NCI-H460 (cell line): ENCODE data around the gene FLNB. TPM values are rescaled to one million over a fixed set of nuclear protein-coding genes. Genes with fewer than 3 reads are reported as not detected.

Source experiments
- DNase-seq: peaks from one replicate; pipeline ENCODE4 v3.0.0-alpha.2; 2016; ENCODE audit warnings: low read depth; ENCODE audit errors: extremely low read depth
- total RNA-seq: library from RNA; depleted of rRNA; stranded (reverse); fragments of >200 nt; shearing (Covaris generic); gene quantifications from 2 replicates; pipeline ENCODE4 v1.2.3, GENCODE V29; 2014

FLNB gene
- total RNA-seq, 1 experiment from 2014 or later = 497 TPM

DNA sequence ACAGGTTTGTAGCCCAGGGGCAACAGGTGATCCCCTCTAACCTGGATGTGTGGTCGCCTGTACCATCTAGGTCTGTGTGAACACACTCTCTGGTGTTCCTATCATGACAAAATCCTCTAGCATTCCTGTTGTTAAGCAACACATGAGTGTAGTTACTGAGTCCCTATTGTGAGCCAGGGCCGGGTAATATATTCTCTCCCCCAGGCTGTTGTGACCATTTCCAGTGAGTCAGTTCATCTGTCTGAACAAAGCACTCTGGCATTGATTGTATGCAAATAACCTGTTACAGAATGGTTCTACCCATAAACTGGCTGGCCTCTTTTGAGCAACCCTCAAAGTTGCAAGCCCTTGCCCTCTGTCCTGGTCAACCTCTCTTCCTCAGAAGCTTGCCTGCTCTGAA is 2.6 kb upstream of the FLNB start:
- DNase-seq = no peak

DNA sequence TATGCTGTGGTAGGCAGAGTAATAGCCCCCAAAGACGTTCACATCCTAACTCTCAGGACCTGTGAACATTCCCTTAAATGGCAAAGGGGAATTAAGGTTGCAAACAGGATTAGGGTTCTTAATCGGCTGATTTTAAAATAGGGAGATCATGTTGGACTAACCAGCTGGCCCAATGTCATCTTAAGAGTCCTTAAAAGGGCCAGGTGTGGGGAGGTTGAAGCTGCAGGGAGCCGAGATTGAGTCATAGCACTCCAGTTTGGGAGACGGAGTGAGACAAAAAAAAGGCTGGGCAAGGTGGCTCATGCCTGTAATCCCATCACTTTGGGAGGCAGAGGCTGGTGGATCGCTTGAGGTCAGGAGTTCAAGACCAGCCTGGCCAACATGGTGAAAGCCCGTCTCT is 1.6 kb upstream of the FLNB start:
- no peak for DNase-seq

DNA sequence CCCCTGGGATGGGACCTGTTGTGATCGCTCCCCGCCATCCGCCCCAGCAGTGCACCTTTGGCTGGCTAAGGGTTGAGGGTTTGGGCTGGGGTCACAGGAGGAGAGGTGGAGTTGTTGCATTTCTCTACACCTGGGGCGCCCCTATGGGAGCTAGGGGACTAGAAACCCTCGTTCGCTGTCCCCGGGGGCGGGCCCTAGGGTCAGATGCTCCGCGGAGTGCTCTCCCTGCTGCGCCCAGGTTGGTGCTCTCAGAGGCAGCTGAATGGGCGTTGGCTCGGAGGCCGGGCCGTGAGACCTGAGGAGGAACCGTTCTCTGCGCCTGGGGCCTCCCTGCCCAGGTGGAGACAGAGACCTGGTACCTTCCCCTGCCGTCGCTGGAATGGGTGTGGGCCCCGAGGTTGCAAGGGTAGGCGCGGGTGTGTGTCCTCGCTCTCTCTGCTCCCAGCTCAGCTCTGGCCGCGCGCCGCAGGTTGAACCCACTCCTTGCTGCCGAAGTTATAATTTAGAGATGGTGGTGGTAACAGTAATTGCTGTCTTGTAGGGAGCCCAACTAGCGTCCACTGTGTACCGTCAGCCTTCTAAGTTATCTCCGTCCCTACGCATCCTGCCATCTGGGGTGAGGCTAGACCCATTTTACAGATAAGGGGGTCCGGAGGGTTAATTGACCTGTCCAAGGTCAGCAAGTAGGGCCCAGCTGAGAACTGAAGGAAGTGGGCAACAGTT is 965 bp downstream of the FLNB start:
- no peak for DNase-seq

DNA sequence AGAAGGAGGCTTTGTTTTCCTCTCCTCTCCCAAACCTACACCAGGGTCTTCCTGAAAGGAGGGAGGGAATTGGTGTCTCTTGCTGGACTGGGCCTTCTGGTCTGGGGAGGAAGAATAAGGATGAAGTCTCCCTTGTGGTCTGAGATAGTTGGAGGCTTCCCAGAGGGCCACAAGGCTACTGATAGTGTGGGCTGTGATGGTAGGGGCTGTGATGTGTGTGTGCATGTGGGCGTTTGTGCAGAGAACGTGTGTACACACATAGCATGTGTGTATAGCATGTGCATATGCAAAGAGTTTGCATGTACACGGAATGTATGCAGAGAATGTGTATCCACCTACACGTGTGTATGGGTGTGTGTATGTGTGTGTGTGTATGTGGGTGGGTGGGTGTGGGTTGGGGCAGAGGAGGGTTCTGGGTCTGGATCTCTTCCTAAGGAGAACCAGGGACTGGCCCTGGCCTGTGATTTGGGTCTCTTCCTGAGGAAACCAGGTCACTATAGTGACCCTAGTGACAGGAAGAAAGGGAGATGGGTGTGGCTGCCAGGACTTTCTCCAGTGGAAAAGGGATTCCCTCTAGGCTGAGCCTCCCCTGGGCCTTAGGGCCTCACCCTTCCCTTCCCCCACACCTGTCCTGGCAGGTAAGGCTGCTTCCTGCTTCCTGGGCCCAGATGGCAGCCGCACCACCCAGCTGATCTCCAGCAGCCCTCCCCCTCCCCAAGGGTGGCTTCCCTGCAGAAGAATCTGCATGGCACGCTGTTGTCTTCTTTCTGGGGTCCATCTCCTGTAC is 1.7 kb downstream of the FLNB start:
- no peak for DNase-seq

DNA sequence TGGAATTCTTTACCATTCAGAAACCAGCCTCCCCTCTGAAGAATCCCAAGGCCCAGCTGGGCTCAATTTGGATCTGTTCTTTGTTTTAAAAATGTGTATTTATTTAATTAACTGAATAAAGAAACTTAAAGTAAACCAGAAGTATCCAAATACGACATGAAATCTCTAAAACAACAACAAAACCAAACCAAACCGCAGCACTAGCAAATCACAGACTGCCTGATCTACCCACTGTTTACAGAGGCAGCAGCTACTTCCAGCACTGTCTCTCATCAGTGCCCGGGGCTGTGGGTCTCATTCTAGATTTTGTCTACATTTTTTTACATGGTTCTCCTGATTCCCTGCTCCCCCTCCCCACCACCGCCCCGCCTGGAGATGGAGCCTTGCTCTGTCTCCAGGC is 2.3 kb downstream of the FLNB start:
- DNase-seq = no peak

DNA sequence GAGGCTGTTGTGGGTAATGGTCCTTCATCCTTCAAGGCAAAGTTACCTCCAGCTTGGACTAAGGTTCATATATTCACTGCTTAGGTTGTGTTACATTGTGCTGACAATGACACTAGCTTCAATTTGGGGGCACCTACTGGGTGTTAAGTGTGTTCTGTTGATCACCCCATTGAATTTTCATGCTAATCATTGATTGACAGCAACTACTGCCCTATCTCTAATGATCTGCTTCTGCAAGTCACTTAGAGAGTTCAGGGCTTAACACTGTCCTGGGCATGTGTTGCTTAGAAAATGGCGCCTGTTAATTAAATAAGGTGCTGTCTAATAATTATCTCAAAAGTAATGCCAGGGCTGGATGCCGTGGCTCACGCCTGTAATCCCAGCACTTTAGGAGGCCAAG is 3.4 kb downstream of the FLNB start:
- DNase-seq = no peak

DNA sequence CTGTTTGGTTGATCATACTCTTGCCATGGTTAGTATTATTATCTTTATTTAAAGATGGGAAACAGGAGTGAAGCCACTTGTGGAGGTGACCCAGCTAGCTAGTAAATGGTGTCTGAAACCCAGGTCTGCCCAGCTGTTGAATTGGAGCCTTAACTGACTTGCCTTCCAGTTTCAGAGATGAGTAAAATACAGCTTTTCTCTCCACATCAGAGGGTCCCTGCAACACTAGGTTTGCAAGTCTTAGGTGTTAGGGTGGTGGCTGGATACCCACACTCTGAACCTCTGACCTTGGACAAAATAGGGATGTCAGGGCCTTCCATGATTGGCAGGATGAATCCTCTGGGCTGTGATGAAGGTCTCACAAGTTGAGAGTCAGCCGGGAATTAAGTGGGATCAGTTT is 4.1 kb downstream of the FLNB start:
- no peak for DNase-seq

DNA sequence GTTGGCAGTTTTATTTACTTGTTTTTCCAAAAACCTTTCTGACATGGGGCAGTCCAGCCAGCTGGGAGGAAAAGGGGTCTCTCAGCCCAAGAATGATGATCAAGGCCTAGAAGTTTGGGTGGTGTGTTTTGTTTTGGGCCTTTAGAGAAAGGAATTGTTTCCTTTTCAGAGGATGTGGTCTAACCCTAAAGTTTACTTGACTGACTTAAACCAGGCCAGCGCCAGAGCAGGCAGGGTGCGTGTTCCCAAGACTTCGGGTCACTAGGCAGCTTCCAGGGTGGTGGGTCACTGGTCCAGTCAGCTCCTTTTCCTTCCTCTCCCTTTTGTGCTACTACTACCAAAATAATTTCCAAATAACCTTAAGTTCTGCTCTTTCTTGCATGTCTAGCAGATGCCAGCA is 4.9 kb downstream of the FLNB start:
- DNase-seq = no peak

DNA sequence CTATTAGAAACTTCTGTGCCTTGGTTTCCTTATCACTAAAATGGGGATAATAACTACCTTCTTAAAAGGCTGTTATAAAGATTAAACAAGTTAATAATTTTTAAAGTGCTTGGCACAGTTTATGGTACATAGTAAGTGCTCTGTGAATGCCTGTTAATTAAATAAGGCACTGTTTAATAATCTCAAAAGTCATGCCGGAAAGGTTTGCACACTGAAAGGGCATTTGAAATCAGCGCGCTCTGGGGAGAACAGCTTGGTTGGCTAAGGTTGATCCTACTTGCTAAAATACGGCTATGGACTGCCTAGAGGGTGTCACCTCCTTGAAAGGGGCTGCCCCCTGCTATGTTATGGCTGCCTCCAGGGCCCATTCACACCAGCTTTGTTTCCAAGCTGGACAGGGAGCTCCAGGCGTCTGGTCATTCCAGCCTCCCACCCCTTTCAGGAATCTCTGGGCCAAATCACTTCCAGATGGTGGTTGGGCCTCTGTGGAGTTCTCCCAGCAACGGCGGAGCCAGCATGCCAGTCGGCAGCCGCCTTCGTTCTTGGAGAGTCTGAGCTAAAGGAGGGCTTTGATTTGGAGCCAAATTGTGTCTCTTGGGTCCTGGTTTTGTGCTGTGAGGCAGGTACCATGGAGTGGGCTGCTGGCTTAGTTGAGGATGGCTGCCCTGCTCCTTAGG is 5.9 kb downstream of the FLNB start:
- DNase-seq = no peak

DNA sequence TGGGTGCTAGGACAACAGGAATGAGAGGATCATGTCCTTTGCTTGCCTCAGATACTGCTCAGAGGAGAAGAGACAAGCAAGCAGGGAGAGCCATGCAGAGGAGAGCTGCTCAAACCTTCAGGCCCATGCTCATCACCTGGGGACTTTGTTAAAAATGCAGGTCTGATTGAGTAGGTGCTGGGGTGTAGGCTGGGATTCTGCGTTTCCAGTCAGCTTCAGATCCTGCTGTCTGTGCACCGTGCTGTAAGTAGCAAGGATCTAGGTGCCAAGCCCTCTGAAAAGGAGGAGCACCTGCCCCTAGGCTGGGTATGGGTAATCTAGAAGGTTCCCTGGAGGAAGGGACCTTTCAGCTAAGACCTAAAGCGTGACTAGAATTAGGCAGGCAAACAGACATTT is 7.3 kb downstream of the FLNB start:
- DNase-seq = no peak

DNA sequence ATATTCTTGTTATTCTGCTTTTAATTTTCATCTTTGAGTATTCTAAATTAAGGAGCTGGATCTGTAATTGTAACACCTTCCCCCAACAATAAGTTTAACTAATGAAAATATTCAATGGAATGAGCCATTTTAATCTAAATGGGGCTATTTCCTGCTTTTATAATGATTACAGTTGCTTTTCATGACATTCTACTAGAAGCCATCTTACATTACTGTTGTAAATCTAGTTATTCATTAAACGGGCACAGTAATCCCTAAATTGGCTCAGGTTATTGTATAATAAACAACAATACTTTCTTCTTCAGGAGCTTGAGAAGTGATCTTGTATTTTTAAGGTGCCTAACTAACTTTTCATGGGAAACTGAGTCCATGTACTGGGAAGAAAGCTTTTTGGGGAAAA is 8.5 kb downstream of the FLNB start:
- no peak for DNase-seq

DNA sequence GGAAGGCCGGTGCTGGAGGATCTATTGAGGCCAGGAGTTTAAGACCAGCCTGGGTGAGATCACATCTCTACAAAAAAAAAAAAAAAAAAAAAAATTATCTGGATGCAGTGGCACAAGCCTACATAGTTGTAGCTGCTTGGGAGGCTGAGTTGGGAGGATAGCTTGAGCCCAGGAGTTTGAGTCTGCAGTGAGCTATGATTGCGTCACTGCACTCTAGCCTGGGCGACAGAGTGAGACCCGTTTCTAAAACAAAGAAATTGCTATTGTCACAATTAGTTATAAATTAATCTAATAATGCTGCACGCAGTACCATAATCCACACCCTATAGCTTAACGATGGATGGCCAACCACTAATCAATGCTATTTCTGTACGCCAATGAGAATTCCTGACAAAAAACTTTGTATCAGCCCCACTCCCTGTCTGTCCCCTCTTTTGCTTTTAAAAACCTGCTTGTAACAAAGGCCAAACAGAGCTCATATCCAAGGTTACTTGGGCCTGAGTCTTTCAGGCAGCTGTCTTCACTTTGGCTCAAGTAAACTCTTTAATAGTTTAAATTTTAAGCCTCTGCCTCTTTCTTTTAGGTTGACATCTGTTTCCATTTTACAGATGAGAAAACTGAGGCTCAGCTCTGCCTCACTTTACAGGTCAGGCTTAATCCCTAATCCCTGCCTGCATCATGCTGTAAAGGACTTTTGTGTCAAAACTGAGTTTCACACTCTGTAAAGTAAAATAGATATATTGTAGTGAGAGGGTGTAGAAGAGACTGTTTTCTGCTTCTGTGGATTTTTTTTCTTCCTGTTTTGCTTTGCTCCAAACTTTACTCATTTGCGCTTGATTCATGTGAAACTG is 10.9 kb downstream of the FLNB start:
- DNase-seq = no peak

DNA sequence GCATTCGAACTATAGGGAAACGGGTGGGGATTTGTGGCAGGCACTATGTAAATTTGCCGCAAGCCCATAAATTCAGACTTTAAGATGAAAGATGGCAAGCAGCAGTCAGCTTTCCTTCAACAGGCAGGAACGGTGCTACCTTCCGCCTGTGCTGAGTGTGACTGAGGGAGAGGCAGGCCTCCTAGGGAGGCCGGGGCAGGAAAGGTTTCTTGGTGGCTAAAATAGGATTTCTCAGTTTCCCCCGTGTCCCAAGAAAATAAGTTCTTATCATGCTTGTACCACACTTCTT is 12.5 kb downstream of the FLNB start:
- DNase-seq = no peak

DNA sequence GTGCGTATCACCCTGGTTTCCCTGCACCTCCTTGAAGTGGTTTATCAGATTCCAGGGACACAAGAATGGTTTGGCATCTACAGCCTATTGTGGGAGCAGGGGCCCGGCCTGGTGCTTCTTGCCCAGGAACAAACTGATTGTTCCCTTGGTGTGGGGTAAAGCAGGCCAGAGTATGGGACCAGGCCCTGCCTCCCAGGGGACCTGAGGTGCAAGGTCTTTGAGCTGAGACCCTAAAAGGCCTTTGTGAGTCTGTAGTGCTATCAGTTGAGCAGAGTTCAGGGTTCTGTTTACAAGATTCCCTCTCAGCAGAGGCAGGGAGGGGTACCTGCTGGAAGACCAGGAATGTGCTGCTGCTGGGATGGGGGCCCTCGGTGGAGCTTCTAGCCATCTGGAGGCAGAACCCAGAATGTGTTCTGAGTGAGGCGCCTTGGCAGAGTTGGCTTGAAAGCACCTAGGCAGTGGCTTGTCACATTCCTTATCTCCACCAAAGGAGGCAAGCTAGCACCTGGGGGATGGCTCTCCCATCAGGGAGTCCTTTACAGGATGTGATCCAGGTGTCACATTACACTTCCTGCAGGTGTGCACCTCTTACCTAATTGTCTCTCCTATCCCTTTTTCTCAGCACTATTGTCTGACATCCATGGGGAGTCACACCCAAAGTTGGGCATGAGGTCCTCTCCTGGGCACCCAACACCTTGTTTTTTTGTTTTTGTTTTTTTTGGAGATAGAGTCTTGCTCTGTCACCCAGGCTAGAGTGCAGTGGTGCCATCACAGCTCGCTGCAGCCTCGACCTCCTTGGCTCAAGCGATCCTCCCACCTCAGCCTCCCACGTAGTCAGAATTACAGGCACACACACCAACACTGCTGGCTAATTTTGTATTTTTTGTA is 13.1 kb downstream of the FLNB start:
- no peak for DNase-seq

DNA sequence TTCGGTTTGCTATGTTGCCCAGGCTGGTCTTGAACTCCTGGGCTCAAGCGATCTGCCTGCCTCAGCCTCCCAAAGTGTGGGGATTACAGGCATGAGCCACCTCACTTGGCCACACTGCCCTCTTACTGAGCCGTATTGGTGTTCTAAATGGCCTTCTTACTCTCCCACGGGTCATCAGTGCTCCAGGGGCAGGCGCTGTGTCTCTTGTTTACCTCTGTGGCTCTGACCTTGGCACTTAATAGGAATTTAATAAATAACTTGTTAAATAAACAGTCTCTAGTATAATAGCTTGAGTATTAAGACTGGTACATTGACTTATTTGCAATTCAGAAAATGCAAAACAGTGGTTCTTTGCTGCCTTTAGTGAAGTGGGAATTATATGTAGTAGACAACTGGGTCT is 13.7 kb downstream of the FLNB start:
- DNase-seq = no peak

DNA sequence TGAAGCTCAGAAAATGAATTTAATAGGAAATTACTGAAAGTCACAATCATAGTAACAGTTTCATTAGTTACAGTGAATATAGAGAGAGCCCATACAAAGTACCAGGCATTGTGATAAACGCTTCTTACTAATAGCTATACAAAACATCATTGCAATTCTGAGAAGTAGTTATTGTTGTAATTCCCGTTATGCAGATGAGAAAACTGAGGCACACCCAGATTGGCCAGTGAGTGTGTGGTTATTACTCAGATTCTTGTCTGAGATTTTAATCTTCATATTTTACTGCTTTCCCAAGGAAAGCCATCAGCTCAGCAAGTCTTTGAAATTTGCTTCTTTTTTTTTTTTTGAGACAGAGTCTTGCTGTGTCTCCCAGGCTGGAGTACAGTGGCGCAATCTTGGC is 14.3 kb downstream of the FLNB start:
- DNase-seq = no peak

DNA sequence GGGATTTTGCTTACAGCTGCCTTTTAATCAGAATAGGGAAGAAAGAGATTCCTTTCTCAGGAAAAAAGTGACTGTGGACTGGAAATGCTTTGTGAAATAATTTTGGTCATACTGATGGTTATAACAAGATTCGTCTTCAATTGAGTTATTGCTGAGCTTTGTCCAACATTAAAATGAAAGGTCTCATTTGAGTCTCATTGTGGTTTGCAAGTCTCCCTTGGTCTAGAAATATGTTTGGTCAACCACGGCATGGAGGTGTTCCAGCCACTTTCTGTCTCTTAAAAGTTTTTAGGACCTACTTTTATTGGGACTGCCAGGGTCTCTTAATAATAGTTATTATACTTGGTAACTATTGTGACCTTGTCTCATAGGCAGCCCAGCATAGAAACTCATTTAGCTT is 15.3 kb downstream of the FLNB start:
- DNase-seq = no peak

DNA sequence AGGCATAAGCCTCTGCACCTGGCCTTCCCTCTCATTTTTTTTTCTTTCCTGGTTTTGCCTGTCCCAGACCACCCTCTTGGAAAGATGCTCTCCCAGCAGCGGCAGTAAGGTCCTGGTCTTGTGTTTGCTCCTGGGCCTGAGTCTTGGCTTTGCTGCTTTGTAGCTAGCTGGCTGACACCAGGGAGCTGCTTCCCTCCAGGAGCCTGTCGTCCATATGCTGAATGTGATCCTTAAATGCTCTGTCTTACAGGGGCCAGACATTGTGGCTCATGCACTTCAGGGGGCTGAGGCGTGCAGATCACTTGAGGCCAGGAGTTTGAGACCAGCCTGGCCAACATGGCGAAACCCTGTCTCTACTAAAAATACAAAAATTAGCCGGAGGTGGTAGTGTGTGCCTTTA is 17.2 kb downstream of the FLNB start:
- DNase-seq = no peak

DNA sequence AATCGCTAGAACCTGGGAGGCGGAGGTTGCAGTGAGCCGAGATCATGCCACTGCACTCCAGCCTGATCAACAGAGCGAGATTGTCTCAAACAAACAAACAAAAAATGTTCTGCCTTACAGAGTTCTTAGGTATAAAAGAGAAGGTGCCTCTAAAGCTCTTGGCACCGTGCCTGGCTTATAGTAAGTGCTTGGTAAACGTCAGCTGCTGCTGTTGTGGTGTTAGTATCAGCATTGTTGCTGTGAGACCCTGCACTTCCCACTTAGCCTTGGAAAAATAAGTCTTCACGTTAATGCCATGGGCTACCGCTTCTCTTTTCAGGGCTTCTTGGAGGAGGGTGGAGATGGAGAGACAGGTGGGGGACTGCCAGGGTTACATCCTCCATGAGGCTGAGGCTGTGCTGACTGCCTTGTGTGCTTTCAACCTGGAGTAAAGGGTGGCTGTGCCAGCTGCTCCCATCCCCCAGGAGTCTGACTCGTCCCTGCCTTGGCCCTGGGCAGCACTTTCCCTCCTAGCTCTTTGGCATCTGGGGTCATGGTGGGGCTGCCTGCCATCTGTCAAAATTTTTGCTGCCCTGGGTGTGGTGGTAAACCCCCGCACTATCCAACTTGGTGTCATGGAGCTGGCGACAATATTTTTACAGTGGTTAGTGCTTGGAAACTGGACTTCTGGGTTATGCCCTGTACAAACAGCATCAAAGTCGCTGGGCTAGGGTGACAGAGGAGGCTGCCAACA is 17.8 kb downstream of the FLNB start:
- no peak for DNase-seq

DNA sequence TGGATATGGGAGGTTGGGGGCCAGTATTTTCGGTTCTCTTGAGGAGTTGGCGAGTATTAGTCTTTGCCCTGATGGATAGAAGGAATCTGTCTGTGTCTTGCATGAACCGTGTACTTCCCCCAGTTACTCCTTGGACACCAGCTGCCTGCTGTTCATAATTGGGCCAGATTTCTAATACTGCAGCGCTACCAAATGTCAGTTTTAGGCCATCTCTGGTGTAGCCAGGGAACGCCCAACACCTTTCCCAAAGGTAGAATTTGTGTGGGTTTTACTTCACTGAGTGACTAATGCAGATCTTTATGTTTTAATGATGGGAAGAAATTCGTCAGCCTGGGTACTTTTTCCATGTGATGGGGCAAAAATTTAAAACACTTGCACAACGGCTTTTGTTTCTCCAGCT is 18.4 kb downstream of the FLNB start:
- DNase-seq = no peak
